Measurements from ENCODE around the gene DGLUCY.

DNA sequence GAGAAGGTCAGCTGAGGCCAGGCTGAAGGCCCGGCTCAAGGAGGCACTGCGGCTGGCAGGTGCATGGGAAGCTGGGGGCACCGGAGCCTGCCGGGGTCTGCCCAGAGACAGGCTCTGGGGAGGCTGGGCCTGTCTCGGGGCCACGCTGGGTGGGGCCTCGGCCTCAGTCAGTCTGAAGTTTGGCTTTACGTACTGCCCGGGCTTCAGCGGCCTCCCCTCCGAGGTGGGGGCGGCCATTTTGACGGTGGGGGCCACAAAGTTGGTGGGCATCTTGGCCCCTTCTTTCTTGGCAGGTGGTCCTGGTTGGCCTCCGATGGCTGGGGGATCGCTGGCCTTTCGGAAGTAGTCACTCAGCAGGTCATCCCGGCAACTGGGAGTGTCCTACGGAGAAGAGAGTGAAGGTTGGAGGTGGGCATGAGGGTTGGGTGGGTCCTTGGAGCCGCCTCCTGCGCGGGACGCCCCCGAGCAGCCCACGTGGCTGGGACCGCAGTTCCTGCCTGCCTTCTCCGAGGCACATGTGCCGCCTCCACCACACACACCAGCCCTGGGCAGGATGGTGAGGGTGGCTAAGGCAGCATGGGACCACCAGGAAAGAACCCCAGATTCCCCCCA is 159.5 kb downstream of the DGLUCY start:
- TF ChIP-seq ZNF274 (IDR thresholded peaks at IDR 0.05; ENCODE audit: low read length) (no peak), ZNF274 (tag by site-specific recombination; IDR thresholded peaks at IDR 0.05; ENCODE audit: borderline replicate concordance) (no peak), ZFP37 (tag by site-specific recombination; IDR thresholded peaks at IDR 0.05) (no peak), ZNF324 (tag by site-specific recombination; IDR thresholded peaks at IDR 0.05) (no peak), SP2 (tag by site-specific recombination; IDR thresholded peaks at IDR 0.05) (no peak)
- TF ChIP-seq, protein P1, sequence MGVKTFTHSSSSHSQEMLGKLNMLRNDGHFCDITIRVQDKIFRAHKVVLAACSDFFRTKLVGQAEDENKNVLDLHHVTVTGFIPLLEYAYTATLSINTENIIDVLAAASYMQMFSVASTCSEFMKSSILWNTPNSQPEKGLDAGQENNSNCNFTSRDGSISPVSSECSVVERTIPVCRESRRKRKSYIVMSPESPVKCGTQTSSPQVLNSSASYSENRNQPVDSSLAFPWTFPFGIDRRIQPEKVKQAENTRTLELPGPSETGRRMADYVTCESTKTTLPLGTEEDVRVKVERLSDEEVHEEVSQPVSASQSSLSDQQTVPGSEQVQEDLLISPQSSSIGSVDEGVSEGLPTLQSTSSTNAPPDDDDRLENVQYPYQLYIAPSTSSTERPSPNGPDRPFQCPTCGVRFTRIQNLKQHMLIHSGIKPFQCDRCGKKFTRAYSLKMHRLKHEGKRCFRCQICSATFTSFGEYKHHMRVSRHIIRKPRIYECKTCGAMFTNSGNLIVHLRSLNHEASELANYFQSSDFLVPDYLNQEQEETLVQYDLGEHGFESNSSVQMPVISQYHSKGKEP (tag by site-specific recombination; IDR thresholded peaks at IDR 0.05) = no peak
- TF ChIP-seq, protein P2, sequence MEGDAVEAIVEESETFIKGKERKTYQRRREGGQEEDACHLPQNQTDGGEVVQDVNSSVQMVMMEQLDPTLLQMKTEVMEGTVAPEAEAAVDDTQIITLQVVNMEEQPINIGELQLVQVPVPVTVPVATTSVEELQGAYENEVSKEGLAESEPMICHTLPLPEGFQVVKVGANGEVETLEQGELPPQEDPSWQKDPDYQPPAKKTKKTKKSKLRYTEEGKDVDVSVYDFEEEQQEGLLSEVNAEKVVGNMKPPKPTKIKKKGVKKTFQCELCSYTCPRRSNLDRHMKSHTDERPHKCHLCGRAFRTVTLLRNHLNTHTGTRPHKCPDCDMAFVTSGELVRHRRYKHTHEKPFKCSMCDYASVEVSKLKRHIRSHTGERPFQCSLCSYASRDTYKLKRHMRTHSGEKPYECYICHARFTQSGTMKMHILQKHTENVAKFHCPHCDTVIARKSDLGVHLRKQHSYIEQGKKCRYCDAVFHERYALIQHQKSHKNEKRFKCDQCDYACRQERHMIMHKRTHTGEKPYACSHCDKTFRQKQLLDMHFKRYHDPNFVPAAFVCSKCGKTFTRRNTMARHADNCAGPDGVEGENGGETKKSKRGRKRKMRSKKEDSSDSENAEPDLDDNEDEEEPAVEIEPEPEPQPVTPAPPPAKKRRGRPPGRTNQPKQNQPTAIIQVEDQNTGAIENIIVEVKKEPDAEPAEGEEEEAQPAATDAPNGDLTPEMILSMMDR (tag by site-specific recombination; IDR thresholded peaks at IDR 0.05) = no peak
- TF ChIP-seq, protein P3, sequence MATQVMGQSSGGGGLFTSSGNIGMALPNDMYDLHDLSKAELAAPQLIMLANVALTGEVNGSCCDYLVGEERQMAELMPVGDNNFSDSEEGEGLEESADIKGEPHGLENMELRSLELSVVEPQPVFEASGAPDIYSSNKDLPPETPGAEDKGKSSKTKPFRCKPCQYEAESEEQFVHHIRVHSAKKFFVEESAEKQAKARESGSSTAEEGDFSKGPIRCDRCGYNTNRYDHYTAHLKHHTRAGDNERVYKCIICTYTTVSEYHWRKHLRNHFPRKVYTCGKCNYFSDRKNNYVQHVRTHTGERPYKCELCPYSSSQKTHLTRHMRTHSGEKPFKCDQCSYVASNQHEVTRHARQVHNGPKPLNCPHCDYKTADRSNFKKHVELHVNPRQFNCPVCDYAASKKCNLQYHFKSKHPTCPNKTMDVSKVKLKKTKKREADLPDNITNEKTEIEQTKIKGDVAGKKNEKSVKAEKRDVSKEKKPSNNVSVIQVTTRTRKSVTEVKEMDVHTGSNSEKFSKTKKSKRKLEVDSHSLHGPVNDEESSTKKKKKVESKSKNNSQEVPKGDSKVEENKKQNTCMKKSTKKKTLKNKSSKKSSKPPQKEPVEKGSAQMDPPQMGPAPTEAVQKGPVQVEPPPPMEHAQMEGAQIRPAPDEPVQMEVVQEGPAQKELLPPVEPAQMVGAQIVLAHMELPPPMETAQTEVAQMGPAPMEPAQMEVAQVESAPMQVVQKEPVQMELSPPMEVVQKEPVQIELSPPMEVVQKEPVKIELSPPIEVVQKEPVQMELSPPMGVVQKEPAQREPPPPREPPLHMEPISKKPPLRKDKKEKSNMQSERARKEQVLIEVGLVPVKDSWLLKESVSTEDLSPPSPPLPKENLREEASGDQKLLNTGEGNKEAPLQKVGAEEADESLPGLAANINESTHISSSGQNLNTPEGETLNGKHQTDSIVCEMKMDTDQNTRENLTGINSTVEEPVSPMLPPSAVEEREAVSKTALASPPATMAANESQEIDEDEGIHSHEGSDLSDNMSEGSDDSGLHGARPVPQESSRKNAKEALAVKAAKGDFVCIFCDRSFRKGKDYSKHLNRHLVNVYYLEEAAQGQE (tag by site-specific recombination; IDR thresholded peaks at IDR 0.05) = no peak
- TF ChIP-seq, protein P4, sequence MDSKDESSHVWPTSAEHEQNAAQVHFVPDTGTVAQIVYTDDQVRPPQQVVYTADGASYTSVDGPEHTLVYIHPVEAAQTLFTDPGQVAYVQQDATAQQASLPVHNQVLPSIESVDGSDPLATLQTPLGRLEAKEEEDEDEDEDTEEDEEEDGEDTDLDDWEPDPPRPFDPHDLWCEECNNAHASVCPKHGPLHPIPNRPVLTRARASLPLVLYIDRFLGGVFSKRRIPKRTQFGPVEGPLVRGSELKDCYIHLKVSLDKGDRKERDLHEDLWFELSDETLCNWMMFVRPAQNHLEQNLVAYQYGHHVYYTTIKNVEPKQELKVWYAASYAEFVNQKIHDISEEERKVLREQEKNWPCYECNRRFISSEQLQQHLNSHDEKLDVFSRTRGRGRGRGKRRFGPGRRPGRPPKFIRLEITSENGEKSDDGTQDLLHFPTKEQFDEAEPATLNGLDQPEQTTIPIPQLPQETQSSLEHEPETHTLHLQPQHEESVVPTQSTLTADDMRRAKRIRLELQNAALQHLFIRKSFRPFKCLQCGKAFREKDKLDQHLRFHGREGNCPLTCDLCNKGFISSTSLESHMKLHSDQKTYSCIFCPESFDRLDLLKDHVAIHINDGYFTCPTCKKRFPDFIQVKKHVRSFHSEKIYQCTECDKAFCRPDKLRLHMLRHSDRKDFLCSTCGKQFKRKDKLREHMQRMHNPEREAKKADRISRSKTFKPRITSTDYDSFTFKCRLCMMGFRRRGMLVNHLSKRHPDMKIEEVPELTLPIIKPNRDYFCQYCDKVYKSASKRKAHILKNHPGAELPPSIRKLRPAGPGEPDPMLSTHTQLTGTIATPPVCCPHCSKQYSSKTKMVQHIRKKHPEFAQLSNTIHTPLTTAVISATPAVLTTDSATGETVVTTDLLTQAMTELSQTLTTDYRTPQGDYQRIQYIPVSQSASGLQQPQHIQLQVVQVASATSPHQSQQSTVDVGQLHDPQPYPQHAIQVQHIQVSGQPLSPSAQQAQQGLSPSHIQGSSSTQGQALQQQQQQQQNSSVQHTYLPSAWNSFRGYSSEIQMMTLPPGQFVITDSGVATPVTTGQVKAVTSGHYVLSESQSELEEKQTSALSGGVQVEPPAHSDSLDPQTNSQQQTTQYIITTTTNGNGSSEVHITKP (tag by site-specific recombination; IDR thresholded peaks at IDR 0.05) = no peak
- TF ChIP-seq, protein P5, sequence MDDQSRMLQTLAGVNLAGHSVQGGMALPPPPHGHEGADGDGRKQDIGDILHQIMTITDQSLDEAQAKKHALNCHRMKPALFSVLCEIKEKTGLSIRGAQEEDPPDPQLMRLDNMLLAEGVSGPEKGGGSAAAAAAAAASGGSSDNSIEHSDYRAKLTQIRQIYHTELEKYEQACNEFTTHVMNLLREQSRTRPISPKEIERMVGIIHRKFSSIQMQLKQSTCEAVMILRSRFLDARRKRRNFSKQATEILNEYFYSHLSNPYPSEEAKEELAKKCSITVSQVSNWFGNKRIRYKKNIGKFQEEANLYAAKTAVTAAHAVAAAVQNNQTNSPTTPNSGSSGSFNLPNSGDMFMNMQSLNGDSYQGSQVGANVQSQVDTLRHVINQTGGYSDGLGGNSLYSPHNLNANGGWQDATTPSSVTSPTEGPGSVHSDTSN (CRISPR knock-in tag; IDR thresholded peaks at IDR 0.05) = no peak
- TF ChIP-seq, protein P6, sequence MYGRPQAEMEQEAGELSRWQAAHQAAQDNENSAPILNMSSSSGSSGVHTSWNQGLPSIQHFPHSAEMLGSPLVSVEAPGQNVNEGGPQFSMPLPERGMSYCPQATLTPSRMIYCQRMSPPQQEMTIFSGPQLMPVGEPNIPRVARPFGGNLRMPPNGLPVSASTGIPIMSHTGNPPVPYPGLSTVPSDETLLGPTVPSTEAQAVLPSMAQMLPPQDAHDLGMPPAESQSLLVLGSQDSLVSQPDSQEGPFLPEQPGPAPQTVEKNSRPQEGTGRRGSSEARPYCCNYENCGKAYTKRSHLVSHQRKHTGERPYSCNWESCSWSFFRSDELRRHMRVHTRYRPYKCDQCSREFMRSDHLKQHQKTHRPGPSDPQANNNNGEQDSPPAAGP (tag by site-specific recombination; IDR thresholded peaks at IDR 0.05) = no peak
- TF ChIP-seq, protein P7, sequence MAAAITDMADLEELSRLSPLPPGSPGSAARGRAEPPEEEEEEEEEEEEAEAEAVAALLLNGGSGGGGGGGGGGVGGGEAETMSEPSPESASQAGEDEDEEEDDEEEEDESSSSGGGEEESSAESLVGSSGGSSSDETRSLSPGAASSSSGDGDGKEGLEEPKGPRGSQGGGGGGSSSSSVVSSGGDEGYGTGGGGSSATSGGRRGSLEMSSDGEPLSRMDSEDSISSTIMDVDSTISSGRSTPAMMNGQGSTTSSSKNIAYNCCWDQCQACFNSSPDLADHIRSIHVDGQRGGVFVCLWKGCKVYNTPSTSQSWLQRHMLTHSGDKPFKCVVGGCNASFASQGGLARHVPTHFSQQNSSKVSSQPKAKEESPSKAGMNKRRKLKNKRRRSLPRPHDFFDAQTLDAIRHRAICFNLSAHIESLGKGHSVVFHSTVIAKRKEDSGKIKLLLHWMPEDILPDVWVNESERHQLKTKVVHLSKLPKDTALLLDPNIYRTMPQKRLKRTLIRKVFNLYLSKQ (tag by site-specific recombination; IDR thresholded peaks at IDR 0.05; ENCODE audit: borderline replicate concordance) = no peak
